ENCODE data around the gene SLC9A5. TPM values are rescaled to one million over a fixed set of nuclear protein-coding genes. Genes with fewer than 3 reads are reported as not detected.
A peak's percentile ranks its signal among the peaks of the same experiment; 100 is the strongest.

The SLC9A5 gene
- total and polyA plus RNA-seq, 10 donors = 6.0 to 34.1 (median 18.2) TPM

DNA sequence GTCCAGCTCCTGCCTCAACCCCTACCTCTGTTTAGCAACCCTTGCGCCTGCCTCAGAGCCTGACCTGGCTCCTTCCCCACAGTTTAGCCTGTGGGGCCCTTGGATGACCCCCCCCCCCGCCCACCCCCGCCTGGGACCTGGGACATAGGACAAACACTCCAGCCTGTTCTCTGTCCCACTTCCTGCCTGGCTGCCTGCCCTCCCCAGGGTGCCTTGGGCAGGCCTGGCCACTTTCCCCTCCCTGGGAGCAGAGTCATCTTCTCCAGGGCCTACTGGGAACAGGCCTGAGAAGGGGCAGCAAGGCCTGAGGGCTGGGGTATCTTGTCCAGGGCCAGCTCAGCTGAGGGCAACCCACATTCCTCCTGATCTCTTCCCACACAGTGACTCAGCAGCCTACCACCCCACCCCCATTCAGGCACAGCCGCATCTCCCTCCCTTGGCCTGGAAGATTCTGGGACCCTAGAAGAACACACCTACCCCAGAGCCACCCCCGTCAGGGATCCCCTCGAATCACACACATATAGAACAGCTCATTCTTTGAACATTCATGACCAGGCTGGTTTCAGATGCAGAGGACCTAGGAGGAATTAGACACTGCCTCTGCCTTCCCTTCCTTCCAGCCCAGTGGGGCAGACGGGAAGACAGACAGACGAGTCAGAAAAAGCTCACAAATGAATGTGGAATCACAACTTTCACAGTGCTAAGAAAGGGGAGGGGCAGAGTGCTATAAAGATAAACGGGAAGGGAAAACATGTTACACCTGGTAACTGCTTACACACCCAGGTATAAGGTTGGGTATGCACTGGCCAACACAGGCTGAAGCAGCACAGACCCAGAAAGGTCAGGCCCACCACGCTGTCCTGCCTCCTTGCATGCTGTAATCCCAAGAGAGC lies 7.5 kb upstream of the SLC9A5 start:
- Histone ChIP-seq H3K4me1 (peaks cover 50 to 100% (median 79%) of the 10 kb centered on the region in 6 donors), H3K27ac (peak overlapping the region; percentile 27 to 96 (median 92)), H3K27me3 (replicated peaks in 1 of 7) (no peaks in the 10 kb centered on the region), H3K36me3 (peaks cover 3 to 68% (median 38%) of the 10 kb centered on the region in 6 donors), H3K9me3 (no peaks in the 10 kb centered on the region), H3K4me3 (peak overlapping the region in 1 of 8 donors; percentile 24)
- 59 to 68% (median 66%) methylated on average over 10 of the region's 10 CpGs for WGBS, 5 donors
- TF ChIP-seq CTCF (IDR thresholded peaks at IDR 0.05 in 8 of 11, conservative IDR thresholded peaks at IDR 0.05 in 3 of 11) (no peak), POLR2A (IDR thresholded peaks at IDR 0.05) (no peak), POLR2AphosphoS5 (IDR thresholded peaks at IDR 0.05) (peak; percentile 43 to 66 (median 57))
- intact Hi-C loops (cut with DNase I; ENCODE audit: low total_unique reads) = no loop called here
- DNase-seq = peak; percentile 83

DNA sequence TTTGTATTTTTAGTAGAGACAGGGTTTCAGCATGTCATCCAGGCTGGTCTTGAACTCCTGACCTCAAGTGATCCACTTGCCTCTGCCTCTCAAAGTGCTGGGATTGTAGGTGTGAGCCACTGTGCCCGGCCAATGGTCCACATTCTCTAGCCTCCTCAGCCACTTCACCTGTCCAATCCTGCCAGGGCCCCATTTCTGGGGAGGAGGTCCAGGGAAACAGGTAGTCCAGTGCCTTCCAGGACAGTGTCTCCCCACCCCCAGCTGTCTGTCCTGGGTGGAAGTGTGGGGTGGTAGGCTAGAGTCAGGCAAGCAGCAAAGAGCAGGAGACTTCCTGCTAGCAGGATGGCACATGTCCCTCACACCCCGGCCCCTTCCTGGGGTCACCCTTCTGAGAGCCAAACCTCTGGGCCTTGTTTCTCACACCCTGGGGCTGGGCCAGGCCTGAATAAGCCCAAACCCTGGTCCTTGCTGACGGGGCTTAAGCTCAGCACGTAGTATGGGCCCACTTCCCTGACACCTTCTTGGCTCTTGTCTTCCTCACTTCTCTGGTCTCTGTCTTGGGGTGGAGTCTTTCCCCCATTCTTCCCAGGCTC lies 6.5 kb upstream of the SLC9A5 start:
- peak overlapping the region in 1 of 8 donors; percentile 10 for H3K4me3 ChIP-seq
- peak overlapping the region in 7 of 8 donors; percentile 58 to 96 (median 92) for H3K27ac ChIP-seq
- 55 to 93% (median 69%) methylated on average over 3 to 4 of the region's 4 CpGs for WGBS, 5 donors
- H3K4me1 ChIP-seq = peaks cover 50 to 97% (median 79%) of the 10 kb centered on the region in 6 donors
- no peak for TF ChIP-seq POLR2A (IDR thresholded peaks at IDR 0.05)
- peak in 2 of 3 donors; percentile 11 to 38 for TF ChIP-seq POLR2AphosphoS5 (IDR thresholded peaks at IDR 0.05)
- DNase-seq = peak; percentile 77
- intact Hi-C loops (cut with DNase I; ENCODE audit: low total_unique reads) = no loop called here
- H3K9me3 ChIP-seq = no peaks in the 10 kb centered on the region
- no peaks in the 10 kb centered on the region for H3K27me3 ChIP-seq (replicated peaks in 1 of 7)
- H3K36me3 ChIP-seq = peaks cover 0 to 58% (median 28%) of the 10 kb centered on the region in 6 donors

- H3K36me3 ChIP-seq = peaks cover 0 to 46% (median 15%) of the 10 kb centered on the region in 6 donors
- DNase-seq = peak; percentile 73
- no peaks in the 10 kb centered on the region for H3K9me3 ChIP-seq
- intact Hi-C loops (cut with DNase I; ENCODE audit: low total_unique reads) = no loop called here
- H3K27me3 ChIP-seq (replicated peaks in 1 of 7) = peaks cover 0 to 6% (median 0%) of the 10 kb centered on the region in 7 donors
- H3K4me3 ChIP-seq = peak overlapping the region in 5 of 8 donors; percentile 87 to 95 (median 93)
- WGBS, 5 donors = 56 to 76% (median 67%) methylated on average over 4 of the region's 4 CpGs
- TF ChIP-seq POLR2AphosphoS5 (IDR thresholded peaks at IDR 0.05) = no peak
- TF ChIP-seq CTCF (IDR thresholded peaks at IDR 0.05 in 8 of 11, conservative IDR thresholded peaks at IDR 0.05 in 3 of 11) = no peak
- TF ChIP-seq POLR2A (IDR thresholded peaks at IDR 0.05) = no peak
- peak overlapping the region; percentile 89 to 96 (median 92) for H3K27ac ChIP-seq
- peaks cover 57 to 97% (median 85%) of the 10 kb centered on the region in 6 donors for H3K4me1 ChIP-seq
Observed at GRCh38 chr16:67243481-67243880, 5.3 kb upstream of the SLC9A5 start.

- peaks cover 57 to 97% (median 88%) of the 10 kb centered on the region in 6 donors for H3K4me1 ChIP-seq
- peak; percentile 47 to 83 (median 71) for TF ChIP-seq POLR2AphosphoS5 (IDR thresholded peaks at IDR 0.05)
- peak in 4 of 11 experiments; percentile 9 to 30 (median 19) for TF ChIP-seq CTCF (IDR thresholded peaks at IDR 0.05 in 8 of 11, conservative IDR thresholded peaks at IDR 0.05 in 3 of 11)
- TF ChIP-seq POLR2A (IDR thresholded peaks at IDR 0.05) = no peak
- no peaks in the 10 kb centered on the region for H3K9me3 ChIP-seq
- peak; percentile 95 for DNase-seq
- peak overlapping the region; percentile 89 to 96 (median 92) for H3K27ac ChIP-seq
- WGBS, 5 donors = 0 to 15% (median 5%) methylated on average over 5 of the region's 5 CpGs
- H3K4me3 ChIP-seq = peak overlapping the region in 7 of 8 donors; percentile 87 to 95 (median 93)
- intact Hi-C loops (cut with DNase I; ENCODE audit: low total_unique reads) = no loop called here
- peaks cover 0 to 17% (median 7%) of the 10 kb centered on the region in 7 donors for H3K27me3 ChIP-seq (replicated peaks in 1 of 7)
- H3K36me3 ChIP-seq = peaks cover 0 to 35% (median 4%) of the 10 kb centered on the region in 6 donors
Observed at GRCh38 chr16:67244387-67245185, 4.2 kb upstream of the SLC9A5 start.
